ENCODE measurements around the gene C1orf35. TPM values are rescaled to one million over a fixed set of nuclear protein-coding genes. Genes with fewer than 3 reads are reported as not detected.

Gene C1orf35
- total and polyA plus RNA-seq, 2 experiments from 2014 or later: 14.0 to 67.6 TPM

GRCh38 chr1:228145463-228146416 lies 42.6 kb upstream of the C1orf35 start:
- Mint-ChIP-seq H3K9me3 (no peaks in the 10 kb centered on the region; the same call in 2 of the 3 replicates), H3K27ac (no peak overlapping the region), H3K4me3 (no peak overlapping the region), H3K27me3 (ENCODE audit: insufficient read depth, low read depth, poor library complexity) (peaks cover 9% of the 10 kb centered on the region), H3K4me1 (peaks cover 5% of the 10 kb centered on the region; the same call in 2 of the 3 replicates), H3K36me3 (ENCODE audit: low read depth) (no peaks in the 10 kb centered on the region; the same call in 1 of the 3 replicates)
- Histone ChIP-seq H3F3A (replicated peaks; ENCODE audit: low read depth) (no peaks in the 10 kb centered on the region), H3K4me1 (ENCODE audit: insufficient read depth) (peaks cover 5% of the 10 kb centered on the region; the same call in 1 of the 2 replicates), H3K79me2 (replicated peaks; ENCODE audit: insufficient read depth) (peaks cover 34% of the 10 kb centered on the region), H3K4me2 (no peak overlapping the region), H3K27ac (ENCODE audit: low read depth) (no peak overlapping the region), H3K4me3 (no peak overlapping the region), H2AFZ (no peak overlapping the region), H3K36me3 (ENCODE audit: insufficient read depth) (no peaks in the 10 kb centered on the region), H3K27me3 (ENCODE audit: insufficient read depth) (no peaks in the 10 kb centered on the region), H4K20me1 (replicated peaks; ENCODE audit: insufficient read depth) (no peaks in the 10 kb centered on the region), H3K9me2 (ENCODE audit: insufficient read depth) (no peaks in the 10 kb centered on the region)
- ATAC-seq (no peak), DNase-seq (ENCODE audit: low spot score) (no peak)
- TF ChIP-seq EZH2 (IDR thresholded peaks at IDR 0.05; ENCODE audit: low read depth, unreplicated experiment): no peak

GRCh38 chr1:228144993-228145343 lies 41.8 kb upstream of the C1orf35 start:
- Histone ChIP-seq H3K4me3 (no peak overlapping the region), H3K4me1 (ENCODE audit: insufficient read depth) (peaks cover 5% of the 10 kb centered on the region; the same call in 1 of the 2 replicates), H3K27me3 (ENCODE audit: insufficient read depth) (no peaks in the 10 kb centered on the region), H3K9me2 (ENCODE audit: insufficient read depth) (no peaks in the 10 kb centered on the region), H3K27ac (ENCODE audit: low read depth) (no peak overlapping the region), H3F3A (replicated peaks; ENCODE audit: low read depth) (no peaks in the 10 kb centered on the region), H3K79me2 (replicated peaks; ENCODE audit: insufficient read depth) (peaks cover 34% of the 10 kb centered on the region), H3K36me3 (ENCODE audit: insufficient read depth) (no peaks in the 10 kb centered on the region), H2AFZ (no peak overlapping the region), H4K20me1 (replicated peaks; ENCODE audit: insufficient read depth) (no peaks in the 10 kb centered on the region), H3K4me2 (no peak overlapping the region)
- Mint-ChIP-seq H3K4me1 (peaks cover 5% of the 10 kb centered on the region; the same call in 2 of the 3 replicates), H3K9me3 (no peaks in the 10 kb centered on the region; the same call in 2 of the 3 replicates), H3K36me3 (ENCODE audit: low read depth) (no peaks in the 10 kb centered on the region; the same call in 1 of the 3 replicates), H3K27ac (no peak overlapping the region), H3K4me3 (no peak overlapping the region), H3K27me3 (ENCODE audit: insufficient read depth, low read depth, poor library complexity) (peaks cover 9% of the 10 kb centered on the region)
- ATAC-seq (no peak), DNase-seq (ENCODE audit: low spot score) (no peak)
- TF ChIP-seq ETS1 (IDR thresholded peaks at IDR 0.05) (no peak), POLR2AphosphoS5 (IDR thresholded peaks at IDR 0.05; ENCODE audit: low read depth) (no peak), ZNF331 (CRISPR knock-in tag; IDR thresholded peaks at IDR 0.05; ENCODE audit: low read depth) (no peak), ZNF114 (CRISPR knock-in tag; IDR thresholded peaks at IDR 0.05) (no peak), STAT1 (IDR thresholded peaks at IDR 0.05; ENCODE audit: unreplicated experiment) (no peak), CREB1 (CRISPR knock-in tag; IDR thresholded peaks at IDR 0.05; ENCODE audit: low read depth) (no peak)
- TF ChIP-seq, protein P1, sequence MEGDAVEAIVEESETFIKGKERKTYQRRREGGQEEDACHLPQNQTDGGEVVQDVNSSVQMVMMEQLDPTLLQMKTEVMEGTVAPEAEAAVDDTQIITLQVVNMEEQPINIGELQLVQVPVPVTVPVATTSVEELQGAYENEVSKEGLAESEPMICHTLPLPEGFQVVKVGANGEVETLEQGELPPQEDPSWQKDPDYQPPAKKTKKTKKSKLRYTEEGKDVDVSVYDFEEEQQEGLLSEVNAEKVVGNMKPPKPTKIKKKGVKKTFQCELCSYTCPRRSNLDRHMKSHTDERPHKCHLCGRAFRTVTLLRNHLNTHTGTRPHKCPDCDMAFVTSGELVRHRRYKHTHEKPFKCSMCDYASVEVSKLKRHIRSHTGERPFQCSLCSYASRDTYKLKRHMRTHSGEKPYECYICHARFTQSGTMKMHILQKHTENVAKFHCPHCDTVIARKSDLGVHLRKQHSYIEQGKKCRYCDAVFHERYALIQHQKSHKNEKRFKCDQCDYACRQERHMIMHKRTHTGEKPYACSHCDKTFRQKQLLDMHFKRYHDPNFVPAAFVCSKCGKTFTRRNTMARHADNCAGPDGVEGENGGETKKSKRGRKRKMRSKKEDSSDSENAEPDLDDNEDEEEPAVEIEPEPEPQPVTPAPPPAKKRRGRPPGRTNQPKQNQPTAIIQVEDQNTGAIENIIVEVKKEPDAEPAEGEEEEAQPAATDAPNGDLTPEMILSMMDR (conservative IDR thresholded peaks at IDR 0.05; ENCODE audit: low read depth in 2 of 2): no peak
